GM19324 (cell line): ENCODE results near the gene SEMG2.

Source experiments
- ATAC-seq: cut with Tn5 transposase; IDR thresholded peaks from one replicate; pipeline ENCODE4 v1.9.1; 2021; ENCODE audit warnings: mild to moderate bottlenecking, moderate library complexity; ENCODE audit not compliant: unreplicated experiment, low FRiP score

Gene SEMG2

GRCh38 chr20:45229264-45230056 is 8.3 kb downstream of the SEMG2 start:
- no peak for ATAC-seq

DNA sequence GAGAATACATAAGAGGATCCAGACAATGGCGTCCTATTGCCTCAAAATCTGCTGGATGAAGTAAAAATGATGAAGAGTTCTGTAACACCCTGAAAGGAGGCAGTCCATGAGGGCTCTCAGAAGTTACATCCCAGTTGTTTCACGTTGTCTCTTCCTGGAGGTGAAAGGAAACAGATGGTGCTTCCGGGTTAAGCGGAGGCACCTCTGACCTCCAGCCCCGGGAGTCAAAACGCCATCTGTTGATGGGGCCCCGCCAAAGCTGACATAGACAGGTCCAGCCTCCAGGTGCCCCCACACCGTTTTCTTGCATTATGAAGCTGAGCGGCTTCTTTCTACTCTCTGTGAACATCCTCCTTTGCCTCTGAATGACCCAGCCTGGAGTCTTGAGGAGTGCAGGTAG is 9.5 kb downstream of the SEMG2 start:
- ATAC-seq: no peak

DNA sequence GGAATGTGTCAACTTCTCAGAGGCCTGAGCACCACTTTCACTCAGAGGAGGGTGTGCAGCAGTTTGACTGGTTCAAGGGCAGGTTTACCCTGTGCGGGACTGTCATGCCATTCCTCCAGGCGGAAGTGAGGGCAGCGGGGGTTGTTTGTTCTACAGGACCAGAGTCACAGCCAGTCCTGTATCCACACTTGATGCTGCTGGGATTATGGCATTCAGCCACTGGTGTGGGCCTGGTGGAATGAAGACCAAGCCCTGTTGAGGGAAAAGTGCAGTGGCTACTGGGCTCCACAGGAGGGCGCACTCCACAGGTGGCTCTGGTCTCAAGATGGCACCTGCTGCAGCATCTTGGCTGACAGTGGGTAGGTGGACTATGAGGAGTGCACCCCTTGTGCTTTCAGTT is 14.8 kb downstream of the SEMG2 start:
- ATAC-seq: no peak

DNA sequence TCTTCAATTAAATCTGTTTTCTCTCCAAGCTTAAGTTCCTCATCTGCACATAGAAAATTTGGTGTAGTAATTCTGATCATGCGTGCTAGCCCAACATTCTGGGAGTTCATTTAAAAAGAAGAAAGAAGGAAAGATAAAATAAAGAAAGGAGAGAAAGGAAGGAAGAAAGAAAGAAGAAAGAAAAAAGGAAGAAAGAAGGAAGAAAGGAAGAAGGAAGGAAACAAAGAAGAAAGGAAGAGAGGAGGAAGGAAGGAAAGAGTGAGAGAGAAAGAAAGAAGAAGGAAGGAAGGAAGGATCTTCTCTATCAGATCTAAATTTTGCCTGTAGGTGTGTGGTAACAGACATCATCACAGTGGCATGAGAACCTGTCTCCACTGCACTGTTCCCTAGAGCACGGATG is 17.0 kb downstream of the SEMG2 start:
- no peak for ATAC-seq

GRCh38 chr20:45246109-45246508 is 24.9 kb downstream of the SEMG2 start:
- no peak for ATAC-seq

- no peak for ATAC-seq
Measured at GRCh38 chr20:45247865-45248264, 26.7 kb downstream of the SEMG2 start.

GRCh38 chr20:45248609-45249008 is 27.4 kb downstream of the SEMG2 start:
- ATAC-seq: no peak

DNA sequence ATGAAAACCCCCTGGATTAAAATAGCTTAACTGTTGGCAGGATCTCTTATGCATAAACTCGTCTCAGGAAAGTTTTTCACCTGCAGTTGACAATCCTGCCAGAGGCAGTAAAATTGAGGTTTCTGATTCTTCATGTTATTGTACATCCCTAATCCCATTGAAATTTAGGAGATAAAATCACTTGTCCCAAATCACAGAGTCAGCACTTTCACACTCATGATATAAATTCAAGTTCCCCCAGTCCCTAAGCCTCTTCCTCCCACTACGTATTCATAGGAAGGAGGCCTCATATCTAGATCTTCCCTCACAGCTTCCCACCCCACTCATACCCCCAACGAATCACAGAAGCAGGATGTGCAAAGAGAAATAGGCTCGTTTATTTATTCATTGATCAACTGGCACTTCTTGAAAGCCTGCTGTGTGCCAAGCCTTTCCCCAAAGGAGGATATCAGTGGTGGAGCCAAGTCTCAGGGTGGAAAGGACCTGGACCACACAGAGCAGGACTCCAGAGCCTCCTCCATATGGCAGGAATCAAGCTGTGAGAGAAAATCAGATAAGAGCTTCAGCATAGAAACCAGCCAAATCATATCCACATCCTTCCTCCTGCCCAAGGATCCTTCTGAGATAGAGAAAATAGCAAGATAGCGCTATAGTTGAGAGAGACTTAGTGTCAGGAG is 30.8 kb downstream of the SEMG2 start:
- no peak for ATAC-seq

DNA sequence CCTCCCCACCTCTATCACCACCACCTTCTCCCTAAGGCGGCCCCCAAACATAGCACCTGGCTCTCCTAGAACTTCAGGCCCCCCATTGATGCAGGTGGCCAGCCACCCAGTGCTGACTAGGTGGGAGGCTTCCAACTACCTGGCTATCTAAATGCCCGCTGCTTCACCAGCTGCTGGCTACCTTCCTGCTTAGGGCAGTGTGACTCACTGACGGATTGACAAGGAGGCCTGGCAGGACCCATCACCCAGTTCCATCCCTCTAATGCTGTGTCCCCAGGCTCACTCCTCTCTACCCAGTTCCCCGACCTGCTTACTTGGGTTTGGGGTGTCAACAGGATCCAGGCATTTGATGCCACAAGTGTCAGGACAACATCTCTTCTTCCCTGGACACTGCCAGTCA is 32.1 kb downstream of the SEMG2 start:
- no peak for ATAC-seq

GRCh38 chr20:45254383-45255262 is 33.5 kb downstream of the SEMG2 start, which contains the start of gene SLPI:
SLPI (minus strand) TSS chr20:45254564; CDS start chr20:45254543, 21 bp downstream.
- no peak for ATAC-seq

- no peak for ATAC-seq
Measured at GRCh38 chr20:45257161-45257560, 36.0 kb downstream of the SEMG2 start.

GRCh38 chr20:45257711-45258110 is 36.5 kb downstream of the SEMG2 start:
- no peak for ATAC-seq

DNA sequence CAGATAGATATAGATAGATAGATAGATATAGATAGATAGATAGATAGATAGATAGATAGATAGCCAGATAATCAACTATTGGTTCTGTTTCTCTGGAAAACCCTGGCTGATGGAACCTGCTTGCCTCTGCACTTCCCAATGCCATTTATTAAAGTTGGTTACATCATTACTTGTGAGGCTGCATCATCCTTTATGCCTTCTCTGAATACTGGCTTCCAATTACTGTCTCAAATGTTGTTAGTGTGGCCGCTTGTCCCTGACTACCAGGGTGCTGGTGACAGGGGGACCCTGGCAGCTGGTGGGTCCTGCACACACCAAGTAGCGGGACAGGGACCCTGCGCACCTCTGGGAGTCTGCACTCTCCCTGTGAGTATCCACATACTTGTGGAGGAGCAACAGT is 37.1 kb downstream of the SEMG2 start:
- no peak for ATAC-seq

- no peak for ATAC-seq
Measured at GRCh38 chr20:45258664-45259063, 37.5 kb downstream of the SEMG2 start.

DNA sequence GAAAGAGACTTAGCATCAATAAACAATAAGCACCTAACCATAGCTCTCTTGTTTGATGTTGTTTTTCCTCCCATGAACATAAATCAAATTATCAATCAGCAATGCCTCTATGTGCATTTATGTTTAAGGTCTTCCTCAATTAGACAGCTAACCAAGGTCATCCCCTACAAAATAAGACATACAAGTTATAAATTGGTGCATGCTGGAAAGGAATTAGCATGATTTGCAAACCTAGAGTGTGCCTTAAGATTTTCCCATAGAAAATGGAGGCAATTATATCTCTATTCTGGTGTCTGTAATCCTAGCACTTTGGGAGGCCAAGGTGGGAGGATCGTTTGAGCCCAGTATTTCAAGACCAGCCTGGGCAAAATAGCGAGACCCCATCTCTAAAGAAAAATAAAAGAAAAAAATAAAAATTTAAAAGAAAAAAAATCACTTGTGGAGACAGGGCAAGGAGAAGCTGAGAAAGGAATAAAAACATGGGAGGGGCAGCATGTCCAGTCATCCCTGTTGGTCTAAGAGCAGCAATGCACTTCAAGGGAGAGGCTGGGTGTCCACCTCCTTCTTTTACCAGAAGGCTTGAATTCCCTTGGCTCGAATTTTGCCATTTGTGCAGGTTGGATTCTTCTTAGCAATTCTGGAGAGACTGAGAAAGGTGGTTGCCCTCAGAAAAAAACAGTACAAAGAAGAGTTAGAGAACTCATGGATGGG is 42.5 kb downstream of the SEMG2 start:
- ATAC-seq: no peak

DNA sequence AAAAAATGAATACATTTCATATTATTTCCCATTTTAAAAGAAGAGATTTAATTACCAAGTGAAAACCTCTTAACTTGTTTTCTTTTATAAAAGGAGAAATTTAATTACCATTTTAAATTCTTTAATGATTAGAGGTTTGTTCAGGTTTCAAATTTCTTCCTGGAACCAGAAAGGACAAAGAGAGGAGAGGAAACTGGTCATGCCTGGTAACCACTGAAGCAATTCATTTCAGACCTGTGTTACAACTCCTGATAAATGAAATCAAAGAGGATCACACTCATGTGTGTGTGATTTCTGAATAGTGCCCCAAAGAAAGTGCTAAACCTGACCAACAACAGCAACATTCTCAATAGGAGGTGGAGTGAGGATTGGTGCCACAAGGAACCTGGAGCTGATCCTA is 45.8 kb downstream of the SEMG2 start:
- ATAC-seq: no peak

GRCh38 chr20:45268531-45268930 is 47.4 kb downstream of the SEMG2 start:
- ATAC-seq: no peak

DNA sequence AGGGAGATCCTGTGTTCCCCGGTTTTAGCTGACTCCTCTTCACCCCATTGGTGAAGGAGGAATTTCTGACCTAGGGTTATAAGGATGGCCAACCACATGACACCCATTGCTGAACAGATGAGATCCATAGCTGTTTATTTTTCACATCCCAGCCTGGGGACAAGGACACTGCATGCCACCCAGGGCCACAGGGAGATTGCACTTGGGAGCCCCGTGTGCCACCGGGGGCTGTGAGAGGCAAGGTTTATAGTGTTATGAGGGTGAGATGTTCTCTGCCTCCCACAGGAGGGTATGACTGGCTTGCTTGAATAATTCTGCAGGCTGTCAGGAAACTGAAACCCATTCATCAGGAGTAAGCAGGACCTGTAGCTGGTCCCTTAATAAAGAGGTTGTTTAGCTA is 47.9 kb downstream of the SEMG2 start:
- ATAC-seq: no peak

DNA sequence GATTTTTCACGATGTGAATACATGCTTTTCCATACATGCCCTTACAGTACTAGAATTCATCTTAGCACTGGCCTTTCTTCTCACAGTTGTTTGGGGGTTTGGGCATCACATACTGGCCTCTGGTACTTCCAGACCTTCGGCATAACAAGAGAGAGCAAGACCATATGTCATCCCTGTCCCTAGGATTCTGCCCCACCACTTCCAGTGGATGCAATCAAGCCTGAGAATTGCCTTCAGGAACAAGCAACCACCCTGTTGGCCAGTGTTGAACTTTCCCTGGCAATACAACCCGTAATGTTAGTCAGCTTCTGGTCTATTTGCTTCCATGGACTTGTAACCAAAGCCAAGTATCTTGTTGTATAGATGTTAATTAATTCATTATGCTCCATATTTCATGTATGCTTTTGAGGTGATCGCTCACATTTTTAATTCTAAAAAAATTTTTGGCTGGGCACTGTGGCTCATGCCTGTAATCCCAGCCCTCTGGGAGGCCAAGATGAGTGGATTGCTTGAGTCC is 48.6 kb downstream of the SEMG2 start:
- ATAC-seq: no peak
